ENCODE data around the gene GJC1.
"Not testable (repeated sequence)": the region's sequence is repeated elsewhere in the genome, so short reads cannot be mapped to it uniquely, and the experiment has no call there.

Gene GJC1

GRCh38 chr17:44826123-44826790 lies 3.8 kb downstream of the GJC1 start:
- H3K36me3 ChIP-seq (replicated peaks; ENCODE audit: low read depth, low read length) = no peaks in the 10 kb centered on the region
- H3K9me3 ChIP-seq (ENCODE audit: insufficient read depth, low read length) = no peaks in the 10 kb centered on the region
- H3K4me1 ChIP-seq (ENCODE audit: low read length) = peaks cover 11% of the 10 kb centered on the region
- TF ChIP-seq CTCF (IDR thresholded peaks at IDR 0.05; ENCODE audit: low read depth, low read length) (no peak), EZH2phosphoT487 (IDR thresholded peaks at IDR 0.05; ENCODE audit: low read depth) (no peak)
- no peak overlapping the region for H3K4me2 ChIP-seq (ENCODE audit: low read length)
- peaks cover 82% of the 10 kb centered on the region for H3K79me2 ChIP-seq (ENCODE audit: low read length)
- no peak overlapping the region for H3K27ac ChIP-seq (ENCODE audit: low read length)
- no peak overlapping the region for H3K4me3 ChIP-seq (ENCODE audit: low read length)
- no peak overlapping the region for H3K9ac ChIP-seq (ENCODE audit: low read length)
- peaks cover 21% of the 10 kb centered on the region for H4K20me1 ChIP-seq (ENCODE audit: insufficient read depth, low read length)
- 0 out of 2 replicates have a peak, but pooled peaks cover 3% of the 10 kb centered on the region for H3K27me3 ChIP-seq (ENCODE audit: low read depth, low read length)
- H2AFZ ChIP-seq (ENCODE audit: low read depth, low read length) = no peak overlapping the region

- not testable (repeated sequence) for H3K36me3 ChIP-seq (replicated peaks; ENCODE audit: low read depth, low read length); H3K9me3 ChIP-seq (ENCODE audit: insufficient read depth, low read length); H3K4me1 ChIP-seq (ENCODE audit: low read length); H3K4me2 ChIP-seq (ENCODE audit: low read length); H2AFZ ChIP-seq (ENCODE audit: low read depth, low read length); H3K9ac ChIP-seq (ENCODE audit: low read length); H3K27ac ChIP-seq (ENCODE audit: low read length); H3K4me3 ChIP-seq (ENCODE audit: low read length); H3K27me3 ChIP-seq (ENCODE audit: low read depth, low read length)
- Histone ChIP-seq H3K79me2 (ENCODE audit: low read length) (peaks cover 92% of the 10 kb centered on the region), H4K20me1 (ENCODE audit: insufficient read depth, low read length) (peaks cover 26% of the 10 kb centered on the region)
These were observed 4.9 kb downstream of the GJC1 start for GRCh38 chr17:44825236-44825635.

GRCh38 chr17:44820631-44821212 lies 9.4 kb downstream of the GJC1 start:
- H3K4me3 ChIP-seq (ENCODE audit: low read length) = no peak overlapping the region
- no peak overlapping the region for H3K9ac ChIP-seq (ENCODE audit: low read length)
- no peak overlapping the region for H2AFZ ChIP-seq (ENCODE audit: low read depth, low read length)
- no peaks in the 10 kb centered on the region for H3K27me3 ChIP-seq (ENCODE audit: low read depth, low read length)
- H3K79me2 ChIP-seq (ENCODE audit: low read length) = peaks cover 91% of the 10 kb centered on the region
- H3K4me2 ChIP-seq (ENCODE audit: low read length) = no peak overlapping the region
- peaks cover 3% of the 10 kb centered on the region for H3K36me3 ChIP-seq (replicated peaks; ENCODE audit: low read depth, low read length)
- peaks cover 13% of the 10 kb centered on the region for H4K20me1 ChIP-seq (ENCODE audit: insufficient read depth, low read length)
- H3K4me1 ChIP-seq (ENCODE audit: low read length) = no peaks in the 10 kb centered on the region
- H3K27ac ChIP-seq (ENCODE audit: low read length) = no peak overlapping the region
- no peak for TF ChIP-seq EZH2phosphoT487 (IDR thresholded peaks at IDR 0.05; ENCODE audit: low read depth)
- TF ChIP-seq CTCF (IDR thresholded peaks at IDR 0.05; ENCODE audit: low read depth, low read length) = no peak
- no peaks in the 10 kb centered on the region for H3K9me3 ChIP-seq (ENCODE audit: insufficient read depth, low read length)

- not testable (repeated sequence) for H3K27me3 ChIP-seq (ENCODE audit: low read depth, low read length); H4K20me1 ChIP-seq (ENCODE audit: insufficient read depth, low read length); H2AFZ ChIP-seq (ENCODE audit: low read depth, low read length); H3K9ac ChIP-seq (ENCODE audit: low read length); H3K27ac ChIP-seq (ENCODE audit: low read length); H3K4me1 ChIP-seq (ENCODE audit: low read length); H3K4me3 ChIP-seq (ENCODE audit: low read length); H3K36me3 ChIP-seq (replicated peaks; ENCODE audit: low read depth, low read length); H3K9me3 ChIP-seq (ENCODE audit: insufficient read depth, low read length); H3K4me2 ChIP-seq (ENCODE audit: low read length)
- peaks cover 90% of the 10 kb centered on the region for H3K79me2 ChIP-seq (ENCODE audit: low read length)
These were observed 11.6 kb downstream of the GJC1 start for GRCh38 chr17:44818508-44818907.

- Histone ChIP-seq H3K4me2 (ENCODE audit: low read length) (no peak overlapping the region), H3K36me3 (replicated peaks; ENCODE audit: low read depth, low read length) (no peaks in the 10 kb centered on the region), H4K20me1 (ENCODE audit: insufficient read depth, low read length) (peaks cover 4% of the 10 kb centered on the region; the same call in 1 of the 2 replicates), H3K9me3 (ENCODE audit: insufficient read depth, low read length) (no peaks in the 10 kb centered on the region), H3K9ac (ENCODE audit: low read length) (no peak overlapping the region), H3K4me1 (ENCODE audit: low read length) (peaks cover 15% of the 10 kb centered on the region), H3K27ac (ENCODE audit: low read length) (no peak overlapping the region), H3K27me3 (ENCODE audit: low read depth, low read length) (no peaks in the 10 kb centered on the region), H2AFZ (ENCODE audit: low read depth, low read length) (no peak overlapping the region), H3K4me3 (ENCODE audit: low read length) (no peak overlapping the region), H3K79me2 (ENCODE audit: low read length) (peaks cover 74% of the 10 kb centered on the region)
- no peak for TF ChIP-seq CTCF (IDR thresholded peaks at IDR 0.05; ENCODE audit: low read depth, low read length)
- TF ChIP-seq EZH2phosphoT487 (IDR thresholded peaks at IDR 0.05; ENCODE audit: low read depth) = no peak
These were observed 17.8 kb downstream of the GJC1 start for GRCh38 chr17:44812263-44812662.

GRCh38 chr17:44808656-44809388 lies 21.3 kb downstream of the GJC1 start:
- not testable (repeated sequence) for H3K4me3 ChIP-seq (ENCODE audit: low read length); H3K27me3 ChIP-seq (ENCODE audit: low read depth, low read length); H3K9ac ChIP-seq (ENCODE audit: low read length); H4K20me1 ChIP-seq (ENCODE audit: insufficient read depth, low read length); H3K9me3 ChIP-seq (ENCODE audit: insufficient read depth, low read length); H3K4me2 ChIP-seq (ENCODE audit: low read length); H2AFZ ChIP-seq (ENCODE audit: low read depth, low read length)
- Histone ChIP-seq H3K4me1 (ENCODE audit: low read length) (peaks cover 25% of the 10 kb centered on the region), H3K27ac (ENCODE audit: low read length) (peak overlapping the region; percentile 83), H3K36me3 (replicated peaks; ENCODE audit: low read depth, low read length) (peaks cover 17% of the 10 kb centered on the region), H3K79me2 (ENCODE audit: low read length) (peaks cover 57% of the 10 kb centered on the region)

Data from OCI-LY3 (cell line).